Left colon (tissue), 2 donors: Measurements from ENCODE around the gene P2RY4. TPM values are rescaled to one million over a fixed set of nuclear protein-coding genes. Genes with fewer than 3 reads are reported as not detected.
A peak's percentile ranks its signal among the peaks of the same experiment; 100 is the strongest.
"Not testable (repeated sequence)": the region's sequence is repeated elsewhere in the genome, so short reads cannot be mapped to it uniquely, and the experiment has no call there.

ENCODE experiments used
- ATAC-seq: fragments of 200-7000 bp; cut with Tn5 transposase; one replicate; pipeline ENCODE4 v1.9.1; 2020; ENCODE audit warnings: mild to moderate bottlenecking, moderate library complexity
- DNase-seq, 2 donors: peaks; one replicate each; pipeline ENCODE4 v3.0.0-alpha.2; 2020
- intact Hi-C, 2 donors: fragments of 100-400 bp; cut with DNase I in 1 of 2; cut with micrococcal nuclease in 1 of 2; formaldehyde crosslinking; loops; one replicate each; pipeline versions ENCODE4 v1.11.2 to v1.14.0; 2022; cut with DNase I, micrococcal nuclease
- total RNA-seq, 2 donors: library from RNA; stranded (reverse); fragmentation: NEBNext Ultra II Directional; extraction: Animal tissue kit (Norgen Biotek cat#: 25700); gene quantifications; one replicate each; pipeline ENCODE4 v1.2.1, GENCODE V29; 2021
- donor health status: DM: no; HTN: no; CAD: no.
- donor health status: DM: yes; HTN: yes; CAD: no.

Gene P2RY4
- total RNA-seq, 2 donors from 2014 or later: 1.9 to 2.3 TPM

- no peak for DNase-seq
- no peak for ATAC-seq
- intact Hi-C loops: no loop called here
Measured at GRCh38 chrX:70252491-70252890, 7.5 kb downstream of the P2RY4 start.

DNA sequence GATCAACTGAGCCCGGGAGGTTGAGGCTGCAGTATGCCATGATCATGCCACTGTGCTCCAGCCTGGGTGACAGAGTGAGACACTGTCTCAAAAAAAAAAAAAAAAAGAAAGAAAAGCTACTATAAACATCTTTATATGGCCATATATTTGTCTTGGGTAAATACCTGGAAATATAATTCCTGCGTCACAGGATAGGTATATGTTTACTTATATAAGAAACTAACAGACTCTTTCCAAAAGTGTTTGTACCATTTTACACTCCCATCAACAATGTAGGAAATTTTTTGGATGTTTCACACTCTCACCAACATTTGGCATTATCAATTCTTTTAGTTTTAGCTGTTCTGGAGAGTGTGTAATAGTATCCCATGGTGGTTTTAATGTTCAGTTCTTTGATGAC lies 12.8 kb downstream of the P2RY4 start:
- DNase-seq (no peak), ATAC-seq (peak; percentile 32)
- intact Hi-C loops: no loop called here

GRCh38 chrX:70244881-70245280 lies 15.1 kb downstream of the P2RY4 start:
- no peak for DNase-seq
- ATAC-seq: no peak
- intact Hi-C loops: no loop called here

DNA sequence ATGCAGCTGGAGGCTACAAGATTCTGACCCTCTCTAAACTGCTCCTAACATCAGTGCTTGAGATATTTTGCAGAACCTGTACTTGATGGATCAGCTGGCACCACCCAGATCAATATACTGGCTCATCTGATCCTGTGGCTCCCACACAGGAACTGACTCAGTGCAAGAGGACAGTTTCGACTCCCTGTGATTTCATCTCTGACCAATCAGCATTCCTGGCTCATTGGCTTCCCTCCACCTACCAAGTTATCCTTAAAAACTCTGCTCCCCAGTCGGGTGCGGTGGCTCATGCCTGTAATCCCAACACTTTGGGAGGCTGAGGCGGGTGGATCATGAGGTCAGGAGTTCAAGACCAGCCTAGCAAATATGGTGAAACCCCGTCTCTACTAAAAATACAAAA lies 16.4 kb downstream of the P2RY4 start:
- DNase-seq, intact Hi-C loops, ATAC-seq: not testable (repeated sequence)

DNA sequence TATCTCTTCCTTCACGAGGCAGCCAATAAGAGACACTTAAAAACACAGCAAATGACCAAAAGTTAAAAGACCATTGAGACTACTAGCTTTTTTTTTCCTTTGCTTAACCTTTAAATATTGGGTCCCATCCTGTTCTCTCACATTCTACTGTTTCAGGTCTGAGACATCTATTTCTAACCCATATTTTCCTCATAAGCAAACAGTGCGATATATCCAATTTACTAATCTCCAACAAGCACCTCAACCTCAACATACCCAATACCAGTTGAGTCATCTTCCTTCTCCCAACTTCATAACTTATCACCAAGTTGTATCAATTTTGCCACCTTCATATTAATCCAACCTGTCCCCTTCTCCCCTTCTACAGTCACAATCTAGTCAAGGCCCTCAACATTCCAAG lies 18.5 kb downstream of the P2RY4 start:
- intact Hi-C loops: no loop called here
- ATAC-seq (no peak), DNase-seq (no peak)

- intact Hi-C loops: no loop called here
- DNase-seq (no peak), ATAC-seq (no peak)
Measured at GRCh38 chrX:70240751-70241150, 19.3 kb downstream of the P2RY4 start.

- intact Hi-C loops: no loop called here
Measured at GRCh38 chrX:70234355-70234754, 25.6 kb downstream of the P2RY4 start, which contains the start of gene AWAT1. TSS of gene AWAT1 (plus strand) at chrX:70234655. CDS start at chrX:70234696, 41 bp downstream.

DNA sequence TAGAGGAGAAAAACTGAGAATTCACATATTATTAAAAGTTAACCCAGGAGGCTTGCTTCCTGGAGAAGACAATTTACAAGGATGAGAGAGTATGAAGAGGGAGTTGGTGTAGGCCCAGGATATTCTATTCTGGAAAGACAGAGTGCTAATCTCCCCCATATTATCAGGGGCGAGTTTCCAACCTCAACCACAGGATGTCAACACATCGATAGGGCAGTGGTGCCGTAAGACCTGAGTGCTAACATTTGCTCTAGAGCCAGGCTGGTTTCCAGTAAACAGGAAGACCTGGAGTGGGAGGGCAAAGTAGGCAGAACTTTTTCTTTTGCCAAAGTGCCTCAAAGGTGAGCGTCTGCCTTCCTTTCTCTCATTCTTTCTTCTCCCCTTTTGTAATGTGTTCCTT lies 28.3 kb downstream of the P2RY4 start:
- DNase-seq (no peak), ATAC-seq (no peak)
- intact Hi-C loops: no loop called here

More at GRCh38 chrX:70234355-70234754, 25.6 kb downstream of the P2RY4 start, which contains the start of gene AWAT1:
- no peak for DNase-seq
- ATAC-seq: no peak

DNA sequence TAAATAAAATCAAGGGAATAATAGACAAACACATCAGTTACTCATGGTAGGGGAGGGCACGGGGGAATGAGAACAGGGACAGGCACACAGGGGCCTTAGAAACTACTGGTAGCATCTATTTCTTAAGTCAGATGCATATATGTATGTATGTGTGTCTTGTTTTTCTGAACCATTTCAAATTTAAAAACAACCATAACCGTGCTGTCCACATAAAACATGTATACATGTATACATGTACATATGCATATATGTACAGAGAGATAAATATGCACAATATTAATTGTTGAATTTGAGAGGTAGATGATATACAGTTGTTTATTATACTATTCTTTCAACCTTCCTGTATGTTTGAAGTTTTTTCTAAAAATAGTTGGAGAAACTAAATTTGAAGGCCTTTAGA lies 33.3 kb downstream of the P2RY4 start:
- no peak for ATAC-seq

GRCh38 chrX:70226048-70226447 lies 34.0 kb downstream of the P2RY4 start:
- ATAC-seq (no peak), DNase-seq (no peak)
- intact Hi-C loops: no loop called here

More for the DNA sequence above, 33.3 kb downstream of the P2RY4 start:
- DNase-seq: no peak
- intact Hi-C loops: no loop called here

DNA sequence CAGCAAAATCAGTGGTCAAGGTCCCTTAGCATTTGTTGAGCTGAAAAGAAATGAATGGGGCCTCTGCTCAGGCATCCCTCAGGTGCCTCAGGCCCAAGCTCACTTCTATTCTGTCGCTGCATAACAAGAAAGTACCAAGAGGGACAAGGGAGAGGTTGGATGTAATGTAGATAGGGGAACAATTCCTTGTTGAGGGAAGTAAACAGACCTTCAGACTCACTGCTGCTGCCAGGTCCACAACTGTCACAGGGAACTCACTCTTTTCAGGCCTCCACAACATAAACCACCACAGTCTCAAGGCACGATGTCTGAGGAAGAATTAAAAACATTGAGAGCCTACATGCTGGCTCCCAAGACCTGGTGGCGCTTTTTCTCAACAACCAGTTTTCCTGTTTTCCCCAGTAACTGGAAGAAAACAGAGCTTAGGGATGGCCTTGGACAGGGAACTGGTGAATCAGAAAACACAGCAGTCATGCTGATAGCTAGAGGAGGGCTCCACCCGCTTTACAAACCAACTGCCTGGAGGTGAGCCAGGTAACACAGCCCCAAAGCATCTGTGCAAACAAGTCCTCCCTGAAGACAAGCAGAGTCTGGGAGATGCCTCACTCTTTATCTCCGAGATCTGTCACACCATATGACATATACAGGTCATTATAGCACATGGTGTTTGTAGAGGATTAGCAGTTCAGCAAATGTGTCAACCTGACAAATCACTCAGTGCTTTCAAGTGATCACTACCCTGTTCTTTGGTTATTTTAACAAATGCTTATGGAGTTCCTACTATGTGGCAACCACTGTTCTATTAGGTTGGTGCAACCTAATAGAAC lies 39.9 kb downstream of the P2RY4 start:
- intact Hi-C loops: no loop called here
- DNase-seq: peak; percentile 30 to 33
- ATAC-seq: peak; percentile 98

GRCh38 chrX:70209570-70209969 lies 50.4 kb downstream of the P2RY4 start:
- DNase-seq, ATAC-seq, intact Hi-C loops: not testable (repeated sequence)

- DNase-seq (no peak), ATAC-seq (no peak)
- intact Hi-C loops: no loop called here
Measured at GRCh38 chrX:70208479-70208878, 51.5 kb downstream of the P2RY4 start.

Other genes with a start within 250 kb of the P2RY4 start
- gene AWAT2, start 210.3 kb downstream of the P2RY4 start, total RNA-seq: not detected
- not detected for gene OTUD6A, start 197.7 kb downstream of the P2RY4 start, total RNA-seq
- 10 to 100 TPM; 64.0 to 85.0 TPM for gene IGBP1, start 126.8 kb downstream of the P2RY4 start, total RNA-seq
- not detected for gene DGAT2L6, start 82.7 kb downstream of the P2RY4 start, total RNA-seq
- gene AWAT1, start 25.5 kb downstream of the P2RY4 start, total RNA-seq: not detected
- gene ARR3, start 8.1 kb upstream of the P2RY4 start, total RNA-seq: 1 to 10 TPM in 1 of 2 donors, under 1 TPM in 1; 0.64 to 1.2 TPM
- under 1 TPM in 1 of 2 donors, not detected in 1; 0.34 TPM for gene RAB41, start 22.0 kb upstream of the P2RY4 start, total RNA-seq
- gene PDZD11, start 29.7 kb upstream of the P2RY4 start, total RNA-seq: 10 to 100 TPM; 44.8 to 45.9 TPM
- gene KIF4A, start 29.9 kb upstream of the P2RY4 start, total RNA-seq: 1 to 10 TPM; 2.2 to 6.7 TPM
- 10 to 100 TPM; 23.3 to 23.5 TPM for gene GDPD2, start 163.1 kb upstream of the P2RY4 start, total RNA-seq
- gene DLG3, start 184.6 kb upstream of the P2RY4 start, total RNA-seq: 10 to 100 TPM; 69.6 to 88.9 TPM